PC-3 (cell line): ENCODE measurements around the gene CRABP2. TPM values are rescaled to one million over a fixed set of nuclear protein-coding genes. Genes with fewer than 3 reads are reported as not detected.

ENCODE experiments used
- ATAC-seq: fragments of 200-7000 bp; cut with Tn5 transposase; 2 replicates; pipeline ENCODE4 v1.9.1; 2020; ENCODE audit warnings: mild to moderate bottlenecking, moderate library complexity
- BruUV-seq: library from RNA; stranded (reverse); fragments of 400-500 nt; replicated peaks from 2 replicates; lab custom pipeline; 2021; lab: Mats Ljungman, UMichigan
- CTCF ChIA-PET: fragments of 300-600 bp; sonication (Branson Sonifier 250); formaldehyde crosslinking; loops from one replicate; lab custom pipeline; 2022; ENCODE audit warnings: antibody characterized with exemption; lab: Charles Lee
- POLR2A ChIA-PET: fragments of 300-600 bp; sonication (Branson Sonifier 250); formaldehyde crosslinking; loops from one replicate; lab custom pipeline; 2022; ENCODE audit warnings: antibody characterized with exemption; ENCODE audit not compliant: unreplicated experiment; lab: Charles Lee
- DNase-seq: peaks from one replicate; pipeline ENCODE4 v3.0.0-alpha.2; 2015
- H2AFZ ChIP-seq: fragments of 300-600 bp; sonication (generic); 2 replicates; pipeline ENCODE4 v1.6.0; 2016; ENCODE audit warnings: antibody characterized with exemption, low read length
- H3F3A ChIP-seq: fragments of 300-600 bp; sonication (generic); one replicate; pipeline ENCODE4 v1.6.0; 2017; ENCODE audit warnings: antibody characterized with exemption, low read length, control low read depth, mild to moderate bottlenecking; ENCODE audit not compliant: unreplicated experiment
- H3K27ac ChIP-seq: fragments of 300-600 bp; sonication (generic); 2 replicates; pipeline ENCODE4 v1.5.1; 2016; ENCODE audit warnings: mild to moderate bottlenecking, low read length
- H3K27me3 ChIP-seq: fragments of 300-600 bp; sonication (generic); 2 replicates; pipeline ENCODE4 v1.6.1; 2016; ENCODE audit warnings: low read length, mixed read lengths
- H3K36me3 ChIP-seq: fragments of 300-600 bp; sonication (generic); 2 replicates; pipeline ENCODE4 v1.6.1; 2016; ENCODE audit warnings: low read depth, mixed run types, low read length, mixed read lengths
- H3K4me1 ChIP-seq: fragments of 300-600 bp; sonication (generic); 2 replicates; pipeline ENCODE4 v1.5.1; 2016; ENCODE audit warnings: low read length; ENCODE audit not compliant: insufficient read depth
- H3K4me2 ChIP-seq: fragments of 300-600 bp; sonication (generic); 2 replicates; pipeline ENCODE4 v1.6.0; 2016; ENCODE audit warnings: low read length
- H3K4me3 ChIP-seq: fragments of 300-600 bp; sonication (generic); 2 replicates; pipeline ENCODE4 v1.5.1; 2016; ENCODE audit warnings: mild to moderate bottlenecking, low read length, mixed read lengths
- H3K79me2 ChIP-seq: fragments of 300-600 bp; sonication (generic); 2 replicates; pipeline ENCODE4 v1.6.1; 2017; ENCODE audit warnings: low read length, mixed read lengths
- H3K9ac ChIP-seq: fragments of 300-600 bp; sonication (generic); 2 replicates; pipeline ENCODE4 v1.6.0; 2016; ENCODE audit warnings: mild to moderate bottlenecking, low read length
- H3K9me2 ChIP-seq: fragments of 300-600 bp; sonication (generic); replicated peaks from 2 replicates; pipeline ENCODE4 v1.6.1; 2016; ENCODE audit warnings: mixed run types, low read length, mixed read lengths
- H3K9me3 ChIP-seq: fragments of 300-600 bp; sonication (generic); 2 replicates; pipeline ENCODE4 v1.6.1; 2016; ENCODE audit warnings: low read length, mixed read lengths
- H4K20me1 ChIP-seq: fragments of 300-600 bp; sonication (generic); 2 replicates; pipeline ENCODE4 v1.6.1; 2016; ENCODE audit warnings: low read length, mixed read lengths
- CTCF ChIP-seq: fragments of 300-600 bp; sonication (generic); conservative IDR thresholded peaks from 2 replicates; pipeline ENCODE4 v1.5.1; 2017; ENCODE audit warnings: antibody characterized with exemption, low read depth, mild to moderate bottlenecking, low read length
- EZH2 ChIP-seq: fragments of 300-600 bp; sonication (generic); IDR thresholded peaks from one replicate; pipeline ENCODE4 v1.6.1; 2017; ENCODE audit warnings: antibody characterized with exemption, mild to moderate bottlenecking, low read length; ENCODE audit not compliant: unreplicated experiment
- EZH2phosphoT487 ChIP-seq: fragments of 300-600 bp; sonication (generic); IDR thresholded peaks from 2 replicates; pipeline ENCODE4 v1.6.1; 2018; ENCODE audit warnings: mild to moderate bottlenecking, antibody characterized with exemption, low read length, borderline replicate concordance
- intact Hi-C: fragments of 100-400 bp; cut with micrococcal nuclease; formaldehyde crosslinking; loops from 2 replicates; pipeline ENCODE4 v1.9.0; 2023
- total RNA-seq: library from RNA; depleted of rRNA; stranded (reverse); fragments of >200 nt; gene quantifications from 2 replicates; pipeline ENCODE4 v1.2.3, GENCODE V29; 2014

Gene CRABP2
- total RNA-seq, 1 experiment from 2014 or later = 120 TPM

- Histone ChIP-seq H3K4me1 (peaks cover 48% of the 10 kb centered on the region), H4K20me1 (0 out of 2 replicates have a peak, but pooled peaks cover 5% of the 10 kb centered on the region), H2AFZ (peak overlapping the region; percentile 56; the same call in 1 of the 2 replicates)
Observed at GRCh38 chr1:156746728-156747631, 41.6 kb upstream of the CRABP2 start.

GRCh38 chr1:156746406-156746727 lies 41.0 kb upstream of the CRABP2 start:
- Histone ChIP-seq H3K4me1 (peaks cover 55% of the 10 kb centered on the region), H3K36me3 (peaks cover 45% of the 10 kb centered on the region), H3K9ac (peak overlapping the region; percentile 99), H3K9me3 (no peaks in the 10 kb centered on the region), H4K20me1 (0 out of 2 replicates have a peak, but pooled peaks cover 5% of the 10 kb centered on the region), H3K27me3 (no peaks in the 10 kb centered on the region), H3K27ac (peak overlapping the region; percentile 99), H3K9me2 (no peaks in the 10 kb centered on the region), H3F3A (peaks cover 23% of the 10 kb centered on the region), H2AFZ (no peak overlapping the region), H3K4me2 (peak overlapping the region; percentile 100), H3K79me2 (peaks cover 72% of the 10 kb centered on the region), H3K4me3 (peak overlapping the region; percentile 69)
- ChIA-PET CTCF (interaction anchor here (0.5 kb wide), 1 partner anchor 122 kb away, joined by 3 read pairs; no protein-coding TSS in a partner anchor), POLR2A (no interaction called here)
- ATAC-seq = no peak
- DNase-seq = no peak
- intact Hi-C loops = no loop called here
- no peak for TF ChIP-seq EZH2phosphoT487
- TF ChIP-seq CTCF = no peak
- BruUV-seq = no TSS peak

More at GRCh38 chr1:156746728-156747631, 41.6 kb upstream of the CRABP2 start:
- Histone ChIP-seq H3K9me2 (no peaks in the 10 kb centered on the region), H3F3A (peaks cover 19% of the 10 kb centered on the region), H3K27ac (peak overlapping the region; percentile 99), H3K36me3 (peaks cover 40% of the 10 kb centered on the region; the same call in 1 of the 2 replicates), H3K4me3 (peak overlapping the region; percentile 86), H3K9me3 (no peaks in the 10 kb centered on the region), H3K79me2 (peaks cover 75% of the 10 kb centered on the region), H3K27me3 (no peaks in the 10 kb centered on the region), H3K4me2 (peak overlapping the region; percentile 100), H3K9ac (peak overlapping the region; percentile 99)
- intact Hi-C loops = no loop called here
- ChIA-PET POLR2A (interaction anchor here (0.6 to 0.9 kb wide), 2 partner anchors 21 to 221 kb away, joined by 3 to 5 read pairs; partner anchors contain the start of gene PRCC), CTCF (interaction anchor here (0.5 to 1.5 kb wide), 4 partner anchors 21 to 123 kb away, joined by 3 to 9 read pairs (median 5); no protein-coding TSS in a partner anchor)
- ATAC-seq (peak; percentile 42), DNase-seq (peak; percentile 93)
- BruUV-seq = no TSS peak
- no peak for TF ChIP-seq EZH2
- TF ChIP-seq CTCF = peak; percentile 56

DNA sequence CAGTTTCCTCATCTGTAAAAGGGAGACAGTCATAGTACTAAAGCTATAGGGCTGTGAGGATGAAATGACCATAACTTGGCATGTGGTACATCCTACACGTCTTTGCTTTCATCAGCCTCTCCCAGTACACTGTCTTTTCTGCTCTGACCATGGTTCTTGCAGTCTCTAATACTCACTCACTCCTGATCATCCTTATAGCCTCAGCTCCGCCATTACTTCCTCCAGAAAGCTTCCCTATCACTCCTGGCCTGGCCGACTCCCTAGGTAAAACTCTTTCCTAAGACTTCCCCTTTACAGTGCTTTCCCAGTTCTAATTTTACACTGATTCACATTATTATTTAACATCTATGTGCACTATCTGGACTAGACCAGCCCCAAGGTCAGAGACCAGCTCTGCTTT lies 40.5 kb upstream of the CRABP2 start:
- ChIA-PET POLR2A (no interaction called here), CTCF (no interaction called here)
- BruUV-seq = no TSS peak
- H3K4me3 ChIP-seq = peak overlapping the region; percentile 69; the same call in 1 of the 2 replicates
- H3K79me2 ChIP-seq = peaks cover 68% of the 10 kb centered on the region
- H3K4me2 ChIP-seq = peak overlapping the region; percentile 100
- DNase-seq = no peak
- H2AFZ ChIP-seq = no peak overlapping the region
- H3K27ac ChIP-seq = peak overlapping the region; percentile 99
- peaks cover 23% of the 10 kb centered on the region for H3F3A ChIP-seq
- H3K9me2 ChIP-seq = no peaks in the 10 kb centered on the region
- intact Hi-C loops = no loop called here
- H3K9ac ChIP-seq = peak overlapping the region; percentile 99
- no peaks in the 10 kb centered on the region for H3K27me3 ChIP-seq
- H3K36me3 ChIP-seq = peaks cover 45% of the 10 kb centered on the region
- 0 out of 2 replicates have a peak, but pooled peaks cover 5% of the 10 kb centered on the region for H4K20me1 ChIP-seq
- TF ChIP-seq EZH2phosphoT487 = no peak
- TF ChIP-seq EZH2 = no peak
- no peak for TF ChIP-seq CTCF
- ATAC-seq = no peak
- no peaks in the 10 kb centered on the region for H3K9me3 ChIP-seq
- peaks cover 56% of the 10 kb centered on the region for H3K4me1 ChIP-seq
